Neural cell (in vitro differentiated cells): ENCODE data around the gene DUSP2. TPM values are rescaled to one million over a fixed set of nuclear protein-coding genes. Genes with fewer than 3 reads are reported as not detected.

Experiments used
- H2AFZ ChIP-seq: fragments of 200-600, 300-800 bp; sonication (generic), shearing (Covaris generic); 2 replicates; pipeline ENCODE4 v1.6.0; 2014; ENCODE audit warnings: low read depth, mild to moderate bottlenecking, antibody characterized with exemption, low read length, moderate library complexity
- H3F3A ChIP-seq: fragments of 200-600 bp; shearing (Covaris generic); 2 replicates; pipeline ENCODE4 v1.6.1; 2016; ENCODE audit warnings: mild to moderate bottlenecking, moderate library complexity, mixed read lengths, antibody characterized with exemption, low read length; ENCODE audit not compliant: insufficient read depth, poor library complexity, severe bottlenecking
- H3K27ac ChIP-seq: fragments of 200-600, 300-800 bp; sonication (generic), shearing (Covaris generic); 2 replicates; pipeline ENCODE4 v1.5.1; 2014; ENCODE audit warnings: mild to moderate bottlenecking, low read length, moderate library complexity
- H3K27me3 ChIP-seq: fragments of 300-800, 200-600 bp; sonication (generic), shearing (Covaris generic); 2 replicates; pipeline ENCODE4 v1.6.0; 2014; ENCODE audit warnings: mild to moderate bottlenecking, low read depth, low read length, moderate library complexity; ENCODE audit not compliant: insufficient read depth
- H3K36me3 ChIP-seq: fragments of 300-800, 200-600 bp; sonication (generic), shearing (Covaris generic); 2 replicates; pipeline ENCODE4 v1.5.1; 2014; ENCODE audit warnings: mild to moderate bottlenecking, antibody characterized with exemption, low read length, moderate library complexity; ENCODE audit not compliant: insufficient read depth
- H3K4me2 ChIP-seq: fragments of 300-800, 200-600 bp; sonication (generic), shearing (Covaris generic); 2 replicates; pipeline ENCODE4 v1.6.0; 2014; ENCODE audit warnings: mild to moderate bottlenecking, low read length
- H3K4me3 ChIP-seq: fragments of 300-800, 200-600 bp; sonication (generic), shearing (Covaris generic); 2 replicates; pipeline ENCODE4 v1.5.1; 2014; ENCODE audit warnings: mild to moderate bottlenecking, low read length, moderate library complexity
- H3K79me2 ChIP-seq: fragments of 200-600 bp; shearing (Covaris generic); replicated peaks from 2 replicates; pipeline ENCODE4 v1.6.0; 2014; ENCODE audit warnings: mild to moderate bottlenecking, low read length, moderate library complexity; ENCODE audit not compliant: insufficient read depth
- H3K9ac ChIP-seq: fragments of 300-800, 200-600 bp; sonication (generic), shearing (Covaris generic); 2 replicates; pipeline ENCODE4 v1.6.1; 2016; ENCODE audit warnings: mild to moderate bottlenecking, low read length, mixed read lengths
- H3K9me2 ChIP-seq: fragments of 200-600 bp; shearing (Covaris generic); 2 replicates; pipeline ENCODE4 v1.6.1; 2016; ENCODE audit warnings: mild to moderate bottlenecking, low read length, mixed read lengths; ENCODE audit not compliant: insufficient read depth
- H3K9me3 ChIP-seq: fragments of 200-600, 300-800 bp; sonication (generic), shearing (Covaris generic); 2 replicates; pipeline ENCODE4 v1.6.1; 2016; ENCODE audit warnings: mild to moderate bottlenecking, mixed run types, low read length, moderate library complexity, mixed read lengths
- H4K20me1 ChIP-seq: fragments of 200-600 bp; shearing (Covaris generic); 2 replicates; pipeline ENCODE4 v1.6.1; 2016; ENCODE audit warnings: mild to moderate bottlenecking, mixed run types; ENCODE audit not compliant: insufficient read depth
- EP300 ChIP-seq: fragments of 450-650 bp; conservative IDR thresholded peaks from 2 replicates; pipeline ENCODE4 v1.6.1; 2014; ENCODE audit warnings: antibody characterized with exemption, mild to moderate bottlenecking, moderate library complexity; ENCODE audit not compliant: poor library complexity, severe bottlenecking
- EZH2 ChIP-seq: fragments of 200-600, 300-800 bp; shearing (Covaris generic), sonication (generic); IDR thresholded peaks from 2 replicates; pipeline ENCODE4 v1.6.1; 2014; ENCODE audit warnings: antibody characterized with exemption, low read length, borderline replicate concordance, mild to moderate bottlenecking; ENCODE audit not compliant: insufficient read depth, poor library complexity, severe bottlenecking
- MXI1 ChIP-seq: fragments of 450-650 bp; conservative IDR thresholded peaks from 2 replicates; pipeline ENCODE4 v1.6.1; 2014; ENCODE audit warnings: antibody characterized with exemption, mild to moderate bottlenecking; ENCODE audit not compliant: poor library complexity, severe bottlenecking
- POLR2AphosphoS5 ChIP-seq: IDR thresholded peaks from 2 replicates; pipeline ENCODE4 v1.6.1; 2012
- RAD21 ChIP-seq: fragments of 450-650 bp; conservative IDR thresholded peaks from 2 replicates; pipeline ENCODE4 v1.6.1; 2014; ENCODE audit warnings: antibody characterized with exemption, mild to moderate bottlenecking, moderate library complexity
- SMC3 ChIP-seq: fragments of 450-650 bp; conservative IDR thresholded peaks from 2 replicates; pipeline ENCODE4 v1.6.1; 2014; ENCODE audit warnings: antibody characterized with exemption, mild to moderate bottlenecking, moderate library complexity; ENCODE audit not compliant: poor library complexity
- TAF1 ChIP-seq: IDR thresholded peaks from 2 replicates; pipeline ENCODE4 v1.6.1; 2012; ENCODE audit warnings: low read depth
- polyA plus RNA-seq: library from polyadenylated mRNA; depleted of rRNA; stranded (reverse); fragments of >200 nt; gene quantifications from 2 replicates; pipeline ENCODE4 v1.2.3, GENCODE V29; 2014
- TF ChIP-seq, protein P1 (sequence below): IDR thresholded peaks from 2 replicates; pipeline ENCODE4 v1.6.1; 2012; ENCODE audit warnings: borderline replicate concordance
- TF ChIP-seq, protein P2 (sequence below): fragments of 450-650 bp; IDR thresholded peaks from 2 replicates; pipeline ENCODE4 v1.5.1; 2014; ENCODE audit warnings: antibody characterized with exemption, mild to moderate bottlenecking, moderate library complexity; ENCODE audit not compliant: poor library complexity, severe bottlenecking

The DUSP2 gene
- polyA plus RNA-seq, 1 donor from 2014 or later: 2.1 TPM

DNA sequence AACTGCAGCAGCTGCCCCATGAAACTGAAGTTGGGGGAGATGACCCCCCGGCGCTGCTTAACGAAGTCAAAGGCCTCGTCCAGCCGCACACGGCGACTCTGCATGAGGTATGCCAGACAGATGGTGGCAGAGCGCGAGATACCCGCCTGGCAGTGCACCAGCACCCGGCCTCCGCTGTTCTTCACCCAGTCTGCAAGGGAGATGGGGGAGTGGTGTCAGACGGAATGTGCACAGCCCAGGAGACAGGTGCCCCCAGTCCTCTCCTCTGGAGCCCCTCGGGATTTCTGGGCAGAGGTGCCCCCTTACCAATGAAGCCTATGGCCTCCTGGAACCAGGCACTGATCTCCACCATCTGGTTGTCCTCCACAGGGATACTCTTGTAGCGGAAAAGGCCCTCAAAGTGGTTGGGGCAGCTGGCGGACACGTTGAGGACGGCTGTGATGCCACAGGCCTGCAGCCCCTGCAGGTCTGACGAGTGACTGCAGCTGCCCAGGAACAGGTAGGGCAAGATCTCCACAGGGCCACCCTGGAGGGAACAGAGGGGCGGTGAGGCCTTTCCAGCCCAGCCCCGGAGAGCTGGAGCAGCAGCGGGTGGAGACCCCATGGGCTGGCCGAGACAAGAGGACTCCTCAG is 1.3 kb downstream of the DUSP2 start:
- Histone ChIP-seq H4K20me1 (no peaks in the 10 kb centered on the region), H3K9me2 (no peaks in the 10 kb centered on the region), H2AFZ (no peak overlapping the region), H3F3A (no peaks in the 10 kb centered on the region), H3K9me3 (no peaks in the 10 kb centered on the region), H3K79me2 (no peaks in the 10 kb centered on the region), H3K36me3 (no peaks in the 10 kb centered on the region), H3K4me2 (no peak overlapping the region), H3K9ac (no peak overlapping the region), H3K27me3 (peaks cover 31% of the 10 kb centered on the region), H3K4me3 (peak overlapping the region; percentile 68), H3K27ac (no peak overlapping the region)
- TF ChIP-seq EP300: no peak
- TF ChIP-seq SMC3: no peak
- no peak for TF ChIP-seq MXI1
- TF ChIP-seq, protein P1, sequence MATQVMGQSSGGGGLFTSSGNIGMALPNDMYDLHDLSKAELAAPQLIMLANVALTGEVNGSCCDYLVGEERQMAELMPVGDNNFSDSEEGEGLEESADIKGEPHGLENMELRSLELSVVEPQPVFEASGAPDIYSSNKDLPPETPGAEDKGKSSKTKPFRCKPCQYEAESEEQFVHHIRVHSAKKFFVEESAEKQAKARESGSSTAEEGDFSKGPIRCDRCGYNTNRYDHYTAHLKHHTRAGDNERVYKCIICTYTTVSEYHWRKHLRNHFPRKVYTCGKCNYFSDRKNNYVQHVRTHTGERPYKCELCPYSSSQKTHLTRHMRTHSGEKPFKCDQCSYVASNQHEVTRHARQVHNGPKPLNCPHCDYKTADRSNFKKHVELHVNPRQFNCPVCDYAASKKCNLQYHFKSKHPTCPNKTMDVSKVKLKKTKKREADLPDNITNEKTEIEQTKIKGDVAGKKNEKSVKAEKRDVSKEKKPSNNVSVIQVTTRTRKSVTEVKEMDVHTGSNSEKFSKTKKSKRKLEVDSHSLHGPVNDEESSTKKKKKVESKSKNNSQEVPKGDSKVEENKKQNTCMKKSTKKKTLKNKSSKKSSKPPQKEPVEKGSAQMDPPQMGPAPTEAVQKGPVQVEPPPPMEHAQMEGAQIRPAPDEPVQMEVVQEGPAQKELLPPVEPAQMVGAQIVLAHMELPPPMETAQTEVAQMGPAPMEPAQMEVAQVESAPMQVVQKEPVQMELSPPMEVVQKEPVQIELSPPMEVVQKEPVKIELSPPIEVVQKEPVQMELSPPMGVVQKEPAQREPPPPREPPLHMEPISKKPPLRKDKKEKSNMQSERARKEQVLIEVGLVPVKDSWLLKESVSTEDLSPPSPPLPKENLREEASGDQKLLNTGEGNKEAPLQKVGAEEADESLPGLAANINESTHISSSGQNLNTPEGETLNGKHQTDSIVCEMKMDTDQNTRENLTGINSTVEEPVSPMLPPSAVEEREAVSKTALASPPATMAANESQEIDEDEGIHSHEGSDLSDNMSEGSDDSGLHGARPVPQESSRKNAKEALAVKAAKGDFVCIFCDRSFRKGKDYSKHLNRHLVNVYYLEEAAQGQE: no peak
- no peak for TF ChIP-seq EZH2
- no peak for TF ChIP-seq TAF1
- no peak for TF ChIP-seq POLR2AphosphoS5
- TF ChIP-seq, protein P2, sequence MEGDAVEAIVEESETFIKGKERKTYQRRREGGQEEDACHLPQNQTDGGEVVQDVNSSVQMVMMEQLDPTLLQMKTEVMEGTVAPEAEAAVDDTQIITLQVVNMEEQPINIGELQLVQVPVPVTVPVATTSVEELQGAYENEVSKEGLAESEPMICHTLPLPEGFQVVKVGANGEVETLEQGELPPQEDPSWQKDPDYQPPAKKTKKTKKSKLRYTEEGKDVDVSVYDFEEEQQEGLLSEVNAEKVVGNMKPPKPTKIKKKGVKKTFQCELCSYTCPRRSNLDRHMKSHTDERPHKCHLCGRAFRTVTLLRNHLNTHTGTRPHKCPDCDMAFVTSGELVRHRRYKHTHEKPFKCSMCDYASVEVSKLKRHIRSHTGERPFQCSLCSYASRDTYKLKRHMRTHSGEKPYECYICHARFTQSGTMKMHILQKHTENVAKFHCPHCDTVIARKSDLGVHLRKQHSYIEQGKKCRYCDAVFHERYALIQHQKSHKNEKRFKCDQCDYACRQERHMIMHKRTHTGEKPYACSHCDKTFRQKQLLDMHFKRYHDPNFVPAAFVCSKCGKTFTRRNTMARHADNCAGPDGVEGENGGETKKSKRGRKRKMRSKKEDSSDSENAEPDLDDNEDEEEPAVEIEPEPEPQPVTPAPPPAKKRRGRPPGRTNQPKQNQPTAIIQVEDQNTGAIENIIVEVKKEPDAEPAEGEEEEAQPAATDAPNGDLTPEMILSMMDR: no peak
- TF ChIP-seq RAD21: no peak

DNA sequence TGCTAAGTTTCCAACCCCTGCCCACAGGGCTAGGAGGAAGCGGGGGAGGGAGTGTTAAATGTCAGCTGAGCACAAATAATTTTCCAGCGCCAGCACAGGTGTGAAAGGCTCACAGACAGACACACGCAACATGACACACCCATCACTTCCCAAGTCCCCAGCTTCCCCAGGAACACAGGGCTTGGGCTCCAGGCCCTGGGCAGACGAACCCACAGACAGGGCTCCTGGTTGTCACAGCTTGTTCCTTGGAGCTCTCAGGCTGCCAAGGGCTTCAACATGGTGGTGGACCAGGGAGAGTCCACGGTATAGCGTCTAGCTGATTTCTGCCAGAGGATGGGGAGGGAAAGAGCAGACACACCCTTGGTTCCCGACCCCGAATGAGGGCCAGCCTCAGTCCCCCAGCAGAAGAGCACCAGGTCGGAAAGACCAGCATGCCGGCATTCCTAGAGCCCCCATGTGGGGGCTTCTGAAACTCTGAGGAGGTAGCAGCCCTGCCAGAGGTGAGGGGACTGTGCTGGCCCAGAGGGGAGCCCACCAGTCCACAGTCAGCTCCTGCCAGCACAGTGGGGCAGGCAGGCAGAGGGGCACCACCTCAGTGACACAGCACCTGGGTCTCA is 1.9 kb downstream of the DUSP2 start:
- H3K4me2 ChIP-seq: no peak overlapping the region
- H3K9ac ChIP-seq: no peak overlapping the region
- TF ChIP-seq, protein P1: no peak
- TF ChIP-seq RAD21 (no peak), EP300 (no peak), SMC3 (no peak), MXI1 (no peak), EZH2 (no peak), POLR2AphosphoS5 (no peak)
- TF ChIP-seq, protein P2: no peak
- no peaks in the 10 kb centered on the region for H3K36me3 ChIP-seq
- H3K79me2 ChIP-seq: no peaks in the 10 kb centered on the region
- H3K27me3 ChIP-seq: peaks cover 31% of the 10 kb centered on the region
- H3K9me2 ChIP-seq: no peaks in the 10 kb centered on the region
- no peaks in the 10 kb centered on the region for H3F3A ChIP-seq
- no peaks in the 10 kb centered on the region for H4K20me1 ChIP-seq
- no peak overlapping the region for H3K27ac ChIP-seq
- no peak overlapping the region for H2AFZ ChIP-seq
- no peak overlapping the region for H3K4me3 ChIP-seq
- H3K9me3 ChIP-seq: no peaks in the 10 kb centered on the region
